HUES48 (cell line): ENCODE results near the gene AFG1L.
"Not testable (repeated sequence)": the region's sequence is repeated elsewhere in the genome, so short reads cannot be mapped to it uniquely, and the experiment has no call there.

Source experiments
- H3K27ac ChIP-seq: one replicate; pipeline ENCODE4 v1.7.0; 2013; ENCODE audit warnings: low read depth, low read length, inconsistent platforms
- H3K27me3 ChIP-seq: 2 replicates; pipeline ENCODE4 v1.6.1; 2013; ENCODE audit warnings: mild to moderate bottlenecking, low read length; ENCODE audit not compliant: control insufficient read depth, insufficient read depth
- H3K36me3 ChIP-seq: 2 replicates; pipeline ENCODE4 v1.6.1; 2013; ENCODE audit warnings: low read length; ENCODE audit not compliant: control insufficient read depth, insufficient read depth
- H3K4me1 ChIP-seq: 2 replicates; pipeline ENCODE4 v1.6.1; 2013; ENCODE audit warnings: mild to moderate bottlenecking, low read length; ENCODE audit not compliant: control insufficient read depth, insufficient read depth
- H3K4me3 ChIP-seq: 2 replicates; pipeline ENCODE4 v1.5.1; 2013; ENCODE audit warnings: mild to moderate bottlenecking, low read depth, low read length
- H3K9ac ChIP-seq: 2 replicates; pipeline ENCODE4 v1.6.1; 2013; ENCODE audit warnings: mild to moderate bottlenecking, low read depth, low read length, moderate library complexity
- H3K9me3 ChIP-seq: 2 replicates; pipeline ENCODE4 v1.6.1; 2013; ENCODE audit warnings: low read length; ENCODE audit not compliant: control insufficient read depth, insufficient read depth

Gene AFG1L

GRCh38 chr6:108521616-108522107, 226.8 kb downstream of the AFG1L start:
- no peaks in the 10 kb centered on the region for H3K9me3 ChIP-seq
- H3K27ac ChIP-seq: no peak overlapping the region
- H3K4me3 ChIP-seq: no peak overlapping the region
- H3K36me3 ChIP-seq: 0 out of 2 replicates have a peak, but pooled peaks cover 4% of the 10 kb centered on the region
- H3K27me3 ChIP-seq: no peaks in the 10 kb centered on the region
- peaks cover 11% of the 10 kb centered on the region for H3K4me1 ChIP-seq
- no peak overlapping the region for H3K9ac ChIP-seq

- H3K27me3 ChIP-seq: no peaks in the 10 kb centered on the region
- H3K27ac ChIP-seq: no peak overlapping the region
- no peaks in the 10 kb centered on the region for H3K9me3 ChIP-seq
- peaks cover 11% of the 10 kb centered on the region for H3K4me1 ChIP-seq
- no peak overlapping the region for H3K9ac ChIP-seq
- no peak overlapping the region for H3K4me3 ChIP-seq
- H3K36me3 ChIP-seq: 0 out of 2 replicates have a peak, but pooled peaks cover 4% of the 10 kb centered on the region
Observed at GRCh38 chr6:108523697-108524096, 228.8 kb downstream of the AFG1L start.

- Histone ChIP-seq H3K36me3 (0 out of 2 replicates have a peak, but pooled peaks cover 4% of the 10 kb centered on the region), H3K4me3 (no peak overlapping the region), H3K27ac (peak overlapping the region; percentile 7), H3K9ac (no peak overlapping the region), H3K27me3 (no peaks in the 10 kb centered on the region), H3K4me1 (peaks cover 11% of the 10 kb centered on the region), H3K9me3 (no peaks in the 10 kb centered on the region)
Observed at GRCh38 chr6:108524528-108525248, 229.8 kb downstream of the AFG1L start.

- no peaks in the 10 kb centered on the region for H3K27me3 ChIP-seq
- no peaks in the 10 kb centered on the region for H3K36me3 ChIP-seq
- H3K4me1 ChIP-seq: peaks cover 11% of the 10 kb centered on the region
- H3K27ac ChIP-seq: no peak overlapping the region
- H3K9ac ChIP-seq: no peak overlapping the region
- no peak overlapping the region for H3K4me3 ChIP-seq
- no peaks in the 10 kb centered on the region for H3K9me3 ChIP-seq
Observed at GRCh38 chr6:108526739-108527174, 231.9 kb downstream of the AFG1L start.

- H3K27ac ChIP-seq: no peak overlapping the region
- H3K27me3 ChIP-seq: no peaks in the 10 kb centered on the region
- no peak overlapping the region for H3K9ac ChIP-seq
- no peak overlapping the region for H3K4me3 ChIP-seq
- H3K4me1 ChIP-seq: peaks cover 11% of the 10 kb centered on the region
- H3K9me3 ChIP-seq: no peaks in the 10 kb centered on the region
- H3K36me3 ChIP-seq: no peaks in the 10 kb centered on the region
Observed at GRCh38 chr6:108528878-108529277, 234.0 kb downstream of the AFG1L start.

- Histone ChIP-seq H3K4me3 (no peak overlapping the region), H3K9ac (no peak overlapping the region), H3K27ac (no peak overlapping the region), H3K9me3 (no peaks in the 10 kb centered on the region), H3K27me3 (no peaks in the 10 kb centered on the region), H3K4me1 (no peaks in the 10 kb centered on the region), H3K36me3 (no peaks in the 10 kb centered on the region)
Observed at GRCh38 chr6:108531332-108531731, 236.5 kb downstream of the AFG1L start.

GRCh38 chr6:108535114-108535742, 240.4 kb downstream of the AFG1L start:
- no peaks in the 10 kb centered on the region for H3K27me3 ChIP-seq
- H3K9me3 ChIP-seq: no peaks in the 10 kb centered on the region
- no peak overlapping the region for H3K9ac ChIP-seq
- H3K4me3 ChIP-seq: no peak overlapping the region
- no peaks in the 10 kb centered on the region for H3K4me1 ChIP-seq
- H3K27ac ChIP-seq: no peak overlapping the region
- H3K36me3 ChIP-seq: no peaks in the 10 kb centered on the region

- not testable (repeated sequence) for H3K27me3 ChIP-seq, H3K4me3 ChIP-seq, H3K36me3 ChIP-seq, H3K27ac ChIP-seq, H3K4me1 ChIP-seq, H3K9me3 ChIP-seq, H3K9ac ChIP-seq
Observed at GRCh38 chr6:108535920-108536535, 241.2 kb downstream of the AFG1L start.

GRCh38 chr6:108541843-108542759, 247.2 kb downstream of the AFG1L start:
- Histone ChIP-seq H3K27me3 (no peaks in the 10 kb centered on the region; the same call in 1 of the 2 replicates), H3K36me3 (no peaks in the 10 kb centered on the region), H3K4me3 (no peak overlapping the region), H3K4me1 (peaks cover 5% of the 10 kb centered on the region), H3K9ac (no peak overlapping the region), H3K27ac (no peak overlapping the region), H3K9me3 (no peaks in the 10 kb centered on the region)

- Histone ChIP-seq H3K9me3 (no peaks in the 10 kb centered on the region), H3K4me1 (peaks cover 5% of the 10 kb centered on the region), H3K27me3 (no peaks in the 10 kb centered on the region; the same call in 1 of the 2 replicates), H3K4me3 (no peak overlapping the region), H3K27ac (no peak overlapping the region), H3K9ac (no peak overlapping the region), H3K36me3 (no peaks in the 10 kb centered on the region)
Observed at GRCh38 chr6:108543175-108543940, 248.5 kb downstream of the AFG1L start.
